Body of pancreas (tissue), 4 donors: ENCODE measurements around the gene MACROH2A1.

Source experiments
- CTCF ChIP-seq, 7 experiments: fragments of 450-650 bp in 4 of 7; fragments of 200-600 bp in 3 of 7; sonication (generic) in 3 of 7; IDR thresholded peaks; one replicate each; pipeline ENCODE4 v1.5.1; 2016 to 2019; ENCODE audit warnings: antibody characterized with exemption in 7 of 7
- POLR2A ChIP-seq, 3 donors: fragments of 450-650 bp; IDR thresholded peaks; one replicate each; pipeline ENCODE4 v1.6.1; 2016; ENCODE audit warnings: antibody characterized with exemption in 3 of 3, mild to moderate bottlenecking in 2 of 3

GRCh38 chr5:135444360-135444759 is 45.3 kb upstream of the MACROH2A1 start:
- no peak for TF ChIP-seq POLR2A (IDR thresholded peaks at IDR 0.05)
- no peak for TF ChIP-seq CTCF (IDR thresholded peaks at IDR 0.05)
